Colonic mucosa (tissue), 4 donors: ENCODE results near the gene DNAJB14. TPM values are rescaled to one million over a fixed set of nuclear protein-coding genes. Genes with fewer than 3 reads are reported as not detected.

ENCODE experiments used
- DNase-seq: peaks from one replicate; pipeline ENCODE4 v3.0.0-alpha.2; 2020
- H3K27ac ChIP-seq: fragments of 200-600 bp; one replicate; pipeline ENCODE4 v1.8.0; 2021
- H3K27me3 ChIP-seq: fragments of 200-600 bp; one replicate; pipeline ENCODE4 v1.8.0; 2021
- H3K36me3 ChIP-seq: fragments of 200-600 bp; one replicate; pipeline ENCODE4 v1.8.0; 2021
- H3K4me1 ChIP-seq: fragments of 200-600 bp; one replicate; pipeline ENCODE4 v1.8.0; 2021; ENCODE audit warnings: mild to moderate bottlenecking
- H3K4me3 ChIP-seq: fragments of 200-600 bp; one replicate; pipeline ENCODE4 v1.8.0; 2021
- H3K9ac ChIP-seq, 2 donors: one replicate each; pipeline ENCODE4 v1.7.0; 2013; ENCODE audit warnings: control low read depth in 2 of 2, low read depth in 2 of 2, low read length in 2 of 2
- H3K9me3 ChIP-seq: fragments of 200-600 bp; one replicate; pipeline ENCODE4 v1.8.0; 2021
- intact Hi-C: fragments of 100-400 bp; cut with DNase I; formaldehyde crosslinking; loops from one replicate; pipeline ENCODE4 v1.14.1; 2022
- total RNA-seq, 2 donors: library from RNA; stranded (reverse); fragmentation: NEBNext Ultra II Directional in 1 of 2; extraction: Animal tissue kit (Norgen Biotek cat#: 25700) in 1 of 2; gene quantifications; one replicate each; pipeline ENCODE4 v1.2.1, GENCODE V29; 2021
- TF ChIP-seq, protein P1 (sequence below): fragments of 200-600 bp; IDR thresholded peaks from one replicate; pipeline ENCODE4 v1.8.0; 2022; ENCODE audit warnings: antibody characterized with exemption, mild to moderate bottlenecking
- donor health status: healthy.
- donor health status: DM: no; HTN: no; CAD: no.
- donor health status: DM: no; HTN: no; CAD: no.

DNAJB14 gene
- total RNA-seq, 2 donors from 2014 or later, result 41.9 to 57.2 TPM

GRCh38 chr4:99943904-99944437 lies 2.4 kb downstream of the DNAJB14 start:
- intact Hi-C loops, result no loop called here
- no peaks in the 10 kb centered on the region for H3K9me3 ChIP-seq
- peaks cover 10% of the 10 kb centered on the region for H3K4me1 ChIP-seq
- no peak for DNase-seq
- H3K27me3 ChIP-seq, result no peaks in the 10 kb centered on the region
- H3K36me3 ChIP-seq, result no peaks in the 10 kb centered on the region
- TF ChIP-seq, protein P1, sequence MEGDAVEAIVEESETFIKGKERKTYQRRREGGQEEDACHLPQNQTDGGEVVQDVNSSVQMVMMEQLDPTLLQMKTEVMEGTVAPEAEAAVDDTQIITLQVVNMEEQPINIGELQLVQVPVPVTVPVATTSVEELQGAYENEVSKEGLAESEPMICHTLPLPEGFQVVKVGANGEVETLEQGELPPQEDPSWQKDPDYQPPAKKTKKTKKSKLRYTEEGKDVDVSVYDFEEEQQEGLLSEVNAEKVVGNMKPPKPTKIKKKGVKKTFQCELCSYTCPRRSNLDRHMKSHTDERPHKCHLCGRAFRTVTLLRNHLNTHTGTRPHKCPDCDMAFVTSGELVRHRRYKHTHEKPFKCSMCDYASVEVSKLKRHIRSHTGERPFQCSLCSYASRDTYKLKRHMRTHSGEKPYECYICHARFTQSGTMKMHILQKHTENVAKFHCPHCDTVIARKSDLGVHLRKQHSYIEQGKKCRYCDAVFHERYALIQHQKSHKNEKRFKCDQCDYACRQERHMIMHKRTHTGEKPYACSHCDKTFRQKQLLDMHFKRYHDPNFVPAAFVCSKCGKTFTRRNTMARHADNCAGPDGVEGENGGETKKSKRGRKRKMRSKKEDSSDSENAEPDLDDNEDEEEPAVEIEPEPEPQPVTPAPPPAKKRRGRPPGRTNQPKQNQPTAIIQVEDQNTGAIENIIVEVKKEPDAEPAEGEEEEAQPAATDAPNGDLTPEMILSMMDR, result no peak
- H3K9ac ChIP-seq, result no peak overlapping the region
- no peak overlapping the region for H3K27ac ChIP-seq
- H3K4me3 ChIP-seq, result no peak overlapping the region

- Histone ChIP-seq H3K27me3 (no peaks in the 10 kb centered on the region), H3K36me3 (no peaks in the 10 kb centered on the region), H3K9me3 (no peaks in the 10 kb centered on the region), H3K4me1 (no peaks in the 10 kb centered on the region), H3K9ac (no peak overlapping the region), H3K4me3 (no peak overlapping the region), H3K27ac (no peak overlapping the region)
- TF ChIP-seq, protein P1, result no peak
- intact Hi-C loops, result no loop called here
- DNase-seq, result no peak
These were observed 8.1 kb downstream of the DNAJB14 start for GRCh38 chr4:99938243-99938753.

DNA sequence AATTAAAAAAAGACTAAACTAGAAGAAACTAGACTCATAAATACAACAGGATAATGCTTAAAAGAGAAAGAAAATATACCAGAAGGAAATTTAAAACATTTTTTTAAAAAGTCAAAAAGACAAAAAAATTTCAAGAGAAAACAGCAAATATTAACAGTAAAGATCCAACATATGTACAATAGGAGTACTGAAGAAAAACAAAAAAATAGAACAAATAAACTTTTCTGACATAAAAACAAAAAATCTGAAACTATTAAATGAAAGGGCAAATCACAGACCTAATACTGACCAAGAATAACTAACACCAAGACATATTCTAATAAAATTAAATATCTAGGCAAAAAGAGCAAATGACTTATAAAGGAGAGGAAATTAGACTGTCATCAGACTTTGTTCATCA lies 11.5 kb downstream of the DNAJB14 start:
- intact Hi-C loops, result no loop called here
- H3K36me3 ChIP-seq, result no peaks in the 10 kb centered on the region
- no peak overlapping the region for H3K9ac ChIP-seq
- no peak overlapping the region for H3K27ac ChIP-seq
- H3K4me1 ChIP-seq, result no peaks in the 10 kb centered on the region
- TF ChIP-seq, protein P1, result no peak
- no peaks in the 10 kb centered on the region for H3K9me3 ChIP-seq
- DNase-seq, result no peak
- no peaks in the 10 kb centered on the region for H3K27me3 ChIP-seq
- H3K4me3 ChIP-seq, result no peak overlapping the region

DNA sequence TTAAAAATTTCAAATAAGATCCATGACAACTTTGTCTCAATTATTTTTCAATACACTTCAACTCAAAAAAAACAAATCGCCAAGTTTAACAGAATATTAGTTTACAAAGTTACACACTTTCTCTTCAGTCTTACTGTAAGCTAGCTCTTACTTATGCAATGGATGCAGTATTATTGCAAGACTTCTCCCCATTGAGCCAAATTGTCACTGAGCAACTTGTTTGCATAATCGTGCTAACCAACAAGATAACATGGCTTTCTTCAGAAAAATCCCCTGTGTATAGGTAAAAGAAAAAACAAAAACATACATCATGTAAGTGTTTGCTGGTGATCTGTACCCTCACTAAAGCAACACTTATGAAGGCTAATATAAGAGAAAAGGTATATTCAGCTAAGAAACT lies 18.9 kb downstream of the DNAJB14 start:
- no peaks in the 10 kb centered on the region for H3K36me3 ChIP-seq
- intact Hi-C loops, result no loop called here

GRCh38 chr4:99921174-99921573 lies 25.2 kb downstream of the DNAJB14 start:
- TF ChIP-seq, protein P1, result no peak
- intact Hi-C loops, result no loop called here
- Histone ChIP-seq H3K36me3 (no peaks in the 10 kb centered on the region), H3K9me3 (no peaks in the 10 kb centered on the region), H3K27ac (no peak overlapping the region), H3K4me3 (no peak overlapping the region), H3K4me1 (no peaks in the 10 kb centered on the region), H3K27me3 (no peaks in the 10 kb centered on the region), H3K9ac (no peak overlapping the region)
- DNase-seq, result no peak

More for the DNA sequence above, 18.9 kb downstream of the DNAJB14 start:
- Histone ChIP-seq H3K27ac (no peak overlapping the region), H3K27me3 (no peaks in the 10 kb centered on the region), H3K4me1 (no peaks in the 10 kb centered on the region), H3K9me3 (no peaks in the 10 kb centered on the region), H3K9ac (no peak overlapping the region), H3K4me3 (no peak overlapping the region)
- DNase-seq, result no peak
- TF ChIP-seq, protein P1, result no peak
